Thyroid gland (tissue), 4 donors: ENCODE results near the gene SEMA6A. TPM values are rescaled to one million over a fixed set of nuclear protein-coding genes. Genes with fewer than 3 reads are reported as not detected.

Source experiments
- DNase-seq, 2 donors: peaks; one replicate each; pipeline ENCODE4 v3.0.0-alpha.2; 2019
- H3K27ac ChIP-seq, 3 donors: fragments of 200-600 bp; sonication (generic); 1 replicate in 2 of 3; 2 replicates in 1 of 3; pipeline ENCODE4 v1.5.1; 2016 to 2019; ENCODE audit warnings: mild to moderate bottlenecking in 1 of 3, moderate library complexity in 1 of 3
- H3K27me3 ChIP-seq: fragments of 200-600 bp; sonication (generic); one replicate; pipeline ENCODE4 v1.5.1; 2019
- H3K36me3 ChIP-seq, 2 donors: fragments of 200-600 bp; sonication (generic); one replicate each; pipeline ENCODE4 v1.5.1; 2016 to 2019
- H3K4me1 ChIP-seq, 2 donors: fragments of 200-600 bp; sonication (generic); one replicate each; pipeline ENCODE4 v1.5.1; 2017 to 2019
- H3K4me3 ChIP-seq, 3 donors: fragments of 200-600 bp; sonication (generic); replicated peaks in 1 of 3; 1 replicate in 2 of 3; 2 replicates in 1 of 3; pipeline ENCODE4 v1.5.1; 2016; ENCODE audit warnings: mild to moderate bottlenecking in 1 of 3
- H3K9me3 ChIP-seq: fragments of 200-600 bp; sonication (generic); one replicate; pipeline ENCODE4 v1.5.1; 2017
- POLR2A ChIP-seq, 2 donors: fragments of 450-650 bp; IDR thresholded peaks; one replicate each; pipeline ENCODE4 v1.6.1; 2017; ENCODE audit warnings: antibody characterized with exemption in 2 of 2, mild to moderate bottlenecking in 2 of 2, moderate library complexity in 1 of 2
- WGBS, 2 donors: methylation state at CpG; one replicate each; pipeline ENCODE4 v1.1.5; 2017; 5-methylcytosine and 5-hydroxymethylcytosine counted together
- intact Hi-C: fragments of 100-400 bp; cut with DNase I; formaldehyde crosslinking; loops from one replicate; pipeline ENCODE4 v1.15.1; 2023
- total RNA-seq, 4 donors: library from RNA; depleted of rRNA; stranded (reverse); fragments of >200 nt; gene quantifications; one replicate each; pipeline ENCODE4 v1.2.3, GENCODE V29; 2016
- TF ChIP-seq, protein P1 (sequence below), 6 experiments: fragments of 200-600 bp in 3 of 6; fragments of 450-650 bp in 3 of 6; sonication (generic) in 3 of 6; IDR thresholded peaks; one replicate each; pipeline ENCODE4 v1.5.1; 2016 to 2019; ENCODE audit warnings: antibody characterized with exemption in 6 of 6, mild to moderate bottlenecking in 2 of 6, inconsistent platforms in 1 of 6, moderate library complexity in 1 of 6

The SEMA6A gene
- total RNA-seq, 4 donors from 2014 or later: 27.6 to 37.9 (median 30.4) TPM

DNA sequence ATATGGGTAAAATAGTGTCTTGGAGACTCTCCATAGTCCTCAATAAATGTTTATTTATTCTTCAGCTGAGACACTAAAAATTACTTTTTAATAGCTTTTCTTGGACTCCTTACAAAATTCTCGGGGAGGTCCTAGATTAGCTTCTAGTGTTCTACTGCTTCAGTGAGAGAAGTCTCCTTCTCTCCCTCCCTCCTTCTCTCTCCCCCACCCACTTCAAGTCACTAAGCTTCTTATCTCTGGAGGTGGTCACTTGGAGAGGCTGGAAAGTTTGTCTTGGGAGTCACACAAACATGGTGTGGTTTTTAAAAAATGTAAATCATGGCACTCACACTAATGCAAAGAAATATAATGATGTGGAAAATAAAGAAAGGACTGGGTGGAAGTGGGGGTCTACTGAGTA, 64.1 kb downstream of the SEMA6A start:
- intact Hi-C loops: no loop called here
- Histone ChIP-seq H3K4me3 (no peak overlapping the region), H3K27ac (no peak overlapping the region), H3K9me3 (no peaks in the 10 kb centered on the region), H3K4me1 (peaks cover 7 to 8% of the 10 kb centered on the region in 2 donors), H3K36me3 (no peaks in the 10 kb centered on the region), H3K27me3 (no peaks in the 10 kb centered on the region)
- TF ChIP-seq, protein P1, sequence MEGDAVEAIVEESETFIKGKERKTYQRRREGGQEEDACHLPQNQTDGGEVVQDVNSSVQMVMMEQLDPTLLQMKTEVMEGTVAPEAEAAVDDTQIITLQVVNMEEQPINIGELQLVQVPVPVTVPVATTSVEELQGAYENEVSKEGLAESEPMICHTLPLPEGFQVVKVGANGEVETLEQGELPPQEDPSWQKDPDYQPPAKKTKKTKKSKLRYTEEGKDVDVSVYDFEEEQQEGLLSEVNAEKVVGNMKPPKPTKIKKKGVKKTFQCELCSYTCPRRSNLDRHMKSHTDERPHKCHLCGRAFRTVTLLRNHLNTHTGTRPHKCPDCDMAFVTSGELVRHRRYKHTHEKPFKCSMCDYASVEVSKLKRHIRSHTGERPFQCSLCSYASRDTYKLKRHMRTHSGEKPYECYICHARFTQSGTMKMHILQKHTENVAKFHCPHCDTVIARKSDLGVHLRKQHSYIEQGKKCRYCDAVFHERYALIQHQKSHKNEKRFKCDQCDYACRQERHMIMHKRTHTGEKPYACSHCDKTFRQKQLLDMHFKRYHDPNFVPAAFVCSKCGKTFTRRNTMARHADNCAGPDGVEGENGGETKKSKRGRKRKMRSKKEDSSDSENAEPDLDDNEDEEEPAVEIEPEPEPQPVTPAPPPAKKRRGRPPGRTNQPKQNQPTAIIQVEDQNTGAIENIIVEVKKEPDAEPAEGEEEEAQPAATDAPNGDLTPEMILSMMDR (IDR thresholded peaks at IDR 0.05): no peak
- no peak for TF ChIP-seq POLR2A (IDR thresholded peaks at IDR 0.05)
- WGBS, 2 donors: 41 to 43% methylated on average over 1 of the region's 1 CpG
- no peak for DNase-seq

DNA sequence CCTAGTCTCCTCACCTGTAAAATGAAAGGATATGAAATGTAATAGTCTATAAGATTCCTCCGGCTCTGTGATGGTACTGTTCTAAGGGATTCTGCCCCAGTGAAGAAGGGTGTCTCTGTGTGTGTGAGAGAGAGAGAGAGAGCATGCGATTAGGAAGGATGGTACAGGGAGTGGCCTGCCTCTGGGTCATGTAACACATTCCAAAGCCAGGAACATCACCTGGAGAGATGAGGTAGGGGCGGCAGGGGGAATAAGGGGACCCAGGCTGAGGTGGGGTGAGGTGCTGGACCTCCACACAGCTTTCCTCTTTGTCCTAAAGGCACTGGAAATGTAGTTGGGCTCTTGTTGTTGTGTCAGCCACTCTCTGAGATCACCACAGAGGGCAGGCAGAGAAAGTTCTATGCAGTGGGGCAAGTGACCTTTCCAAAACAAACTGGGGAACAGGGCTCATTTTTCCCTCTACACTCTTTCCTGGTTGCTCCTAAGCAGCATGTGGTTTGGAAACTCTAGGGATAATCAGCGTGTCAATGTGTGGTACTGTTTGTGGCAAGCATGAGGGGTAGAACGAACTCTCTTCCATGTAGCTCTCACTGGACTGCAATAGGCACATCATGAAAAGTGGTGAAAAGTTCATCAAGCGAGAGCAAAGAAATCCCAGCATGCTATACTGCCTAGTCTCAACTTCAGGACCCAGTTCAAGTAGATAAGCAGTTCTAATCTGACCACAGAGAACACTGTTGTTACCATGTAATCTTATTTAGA, 65.0 kb downstream of the SEMA6A start:
- TF ChIP-seq, protein P1 (IDR thresholded peaks at IDR 0.05): no peak
- no peak for TF ChIP-seq POLR2A (IDR thresholded peaks at IDR 0.05)
- DNase-seq: no peak
- intact Hi-C loops: no loop called here
- no peaks in the 10 kb centered on the region for H3K27me3 ChIP-seq
- no peaks in the 10 kb centered on the region for H3K4me1 ChIP-seq
- H3K27ac ChIP-seq: no peak overlapping the region
- 83 to 86% methylated on average over 6 of the region's 6 CpGs for WGBS, 2 donors
- H3K9me3 ChIP-seq: no peaks in the 10 kb centered on the region
- H3K36me3 ChIP-seq: no peaks in the 10 kb centered on the region
- no peak overlapping the region for H3K4me3 ChIP-seq

DNA sequence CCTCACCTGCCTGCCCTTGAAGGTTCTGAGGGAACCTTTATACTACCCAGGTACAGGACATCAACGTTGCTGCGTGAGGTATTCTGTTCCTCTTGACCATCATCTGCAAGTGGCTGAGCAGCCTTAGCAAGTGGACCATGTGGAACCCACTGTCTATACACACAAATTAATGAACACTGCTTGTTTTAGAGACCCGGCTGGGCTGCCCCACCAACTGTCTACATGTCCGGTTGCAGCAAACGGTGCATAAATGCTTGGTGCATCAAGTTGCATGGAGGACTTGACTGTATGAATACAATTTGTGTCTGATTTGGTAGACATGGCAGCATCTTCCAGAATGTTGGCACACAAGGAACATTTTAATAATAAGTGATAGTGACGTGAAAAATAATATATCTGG, 65.8 kb downstream of the SEMA6A start:
- no peak overlapping the region for H3K4me3 ChIP-seq
- H3K36me3 ChIP-seq: no peaks in the 10 kb centered on the region
- H3K27ac ChIP-seq: no peak overlapping the region
- TF ChIP-seq, protein P1 (IDR thresholded peaks at IDR 0.05): no peak
- TF ChIP-seq POLR2A (IDR thresholded peaks at IDR 0.05): no peak
- no peaks in the 10 kb centered on the region for H3K9me3 ChIP-seq
- DNase-seq: no peak
- 86 to 91% methylated on average over 6 of the region's 6 CpGs for WGBS, 2 donors
- H3K4me1 ChIP-seq: no peaks in the 10 kb centered on the region
- intact Hi-C loops: no loop called here
- H3K27me3 ChIP-seq: no peaks in the 10 kb centered on the region

DNA sequence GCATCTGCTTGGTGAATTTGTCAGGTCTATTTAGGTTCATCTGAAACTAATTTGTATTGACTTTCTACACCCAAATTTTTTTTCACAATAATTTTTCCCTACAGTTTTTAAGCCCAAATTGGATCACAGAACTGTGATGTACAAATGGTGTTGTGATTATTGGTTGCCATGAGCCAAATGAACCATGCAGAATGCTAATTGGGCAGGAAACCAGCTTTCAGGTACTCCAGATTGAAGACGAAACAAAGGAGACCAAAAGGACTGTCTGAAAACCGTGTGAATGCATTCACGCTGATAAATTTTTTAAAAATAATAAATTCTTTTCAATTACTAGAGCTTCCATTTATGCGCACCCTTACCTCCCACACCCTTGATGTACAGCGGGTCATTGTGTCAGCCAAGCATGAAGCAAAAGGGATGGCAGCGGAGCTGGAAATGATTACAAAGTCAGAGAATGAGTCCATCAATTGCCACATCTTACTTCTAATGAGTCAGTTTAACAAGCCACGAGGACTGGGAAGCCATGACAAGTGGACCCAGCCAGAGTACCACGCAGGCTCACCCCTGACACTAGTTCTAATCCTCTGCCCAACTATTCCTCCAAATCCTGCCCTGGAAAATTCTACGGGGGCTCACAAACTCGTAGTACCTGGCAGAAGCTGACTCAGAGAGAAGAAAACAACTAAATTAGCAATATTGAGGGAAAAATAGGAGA, 66.5 kb downstream of the SEMA6A start:
- no peak overlapping the region for H3K4me3 ChIP-seq
- H3K27ac ChIP-seq: no peak overlapping the region
- no peaks in the 10 kb centered on the region for H3K4me1 ChIP-seq
- no peaks in the 10 kb centered on the region for H3K36me3 ChIP-seq
- intact Hi-C loops: no loop called here
- TF ChIP-seq POLR2A (IDR thresholded peaks at IDR 0.05): no peak
- TF ChIP-seq, protein P1 (IDR thresholded peaks at IDR 0.05): no peak
- H3K9me3 ChIP-seq: no peaks in the 10 kb centered on the region
- WGBS, 2 donors: 92 to 94% methylated on average over 10 of the region's 10 CpGs
- no peak for DNase-seq
- H3K27me3 ChIP-seq: no peaks in the 10 kb centered on the region

DNA sequence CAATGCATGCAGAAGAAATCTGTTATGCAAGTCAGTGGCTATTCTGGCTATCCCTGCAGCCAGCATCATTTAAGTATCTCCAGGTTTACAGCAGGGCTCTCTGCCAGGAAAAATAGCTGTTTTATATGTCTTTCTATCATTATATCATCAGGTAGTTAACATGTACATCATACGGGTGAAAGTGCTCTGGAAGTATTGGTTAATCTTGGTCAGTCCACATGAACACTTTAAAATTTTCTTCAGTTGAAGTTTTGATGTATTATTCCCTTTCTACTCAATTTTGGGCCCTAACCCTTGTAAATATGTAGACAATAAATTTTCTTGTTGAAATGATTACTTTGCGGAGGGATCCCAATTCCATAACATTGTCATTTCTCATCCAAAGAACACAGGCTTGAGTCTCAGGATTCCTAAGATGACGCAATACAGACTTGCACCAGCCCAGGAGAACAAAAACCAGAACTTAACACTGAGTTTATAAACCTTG, 67.5 kb downstream of the SEMA6A start:
- H3K36me3 ChIP-seq: no peaks in the 10 kb centered on the region
- peaks cover 0 to 6% of the 10 kb centered on the region in 2 donors for H3K4me1 ChIP-seq
- H3K27me3 ChIP-seq: no peaks in the 10 kb centered on the region
- DNase-seq: no peak
- no peak for TF ChIP-seq POLR2A (IDR thresholded peaks at IDR 0.05)
- TF ChIP-seq, protein P1 (IDR thresholded peaks at IDR 0.05): no peak
- H3K4me3 ChIP-seq: no peak overlapping the region
- no peak overlapping the region for H3K27ac ChIP-seq
- 57 to 71% methylated on average over 3 of the region's 3 CpGs for WGBS, 2 donors
- no peaks in the 10 kb centered on the region for H3K9me3 ChIP-seq
- intact Hi-C loops: no loop called here
